Memory B cell (primary cell): Measurements from ENCODE around the gene NRDE2.
"Not testable (repeated sequence)": the region's sequence is repeated elsewhere in the genome, so short reads cannot be mapped to it uniquely, and the experiment has no call there.

Experiments
- ATAC-seq: fragments of 150-1000 bp; cut with Tn5 transposase; 2 replicates; pipeline ENCODE4 v1.10.0; 2021; ENCODE audit warnings: low read depth, mild to moderate bottlenecking, moderate library complexity
- DNase-seq, 2 donors: peaks; one replicate each; pipeline ENCODE4 v3.0.0; 2022; ENCODE audit warnings: low spot score in 2 of 2
- H3K27ac Mint-ChIP-seq: one replicate; pipeline ENCODE4 v1.8.0; 2022; ENCODE audit warnings: mild to moderate bottlenecking, moderate library complexity, mixed read lengths
- H3K27me3 Mint-ChIP-seq: one replicate; pipeline ENCODE4 v1.8.0; 2022; ENCODE audit warnings: mixed read lengths
- H3K36me3 Mint-ChIP-seq: one replicate; pipeline ENCODE4 v1.8.0; 2022; ENCODE audit warnings: mild to moderate bottlenecking, mixed read lengths
- H3K4me1 Mint-ChIP-seq: one replicate; pipeline ENCODE4 v1.8.0; 2022; ENCODE audit warnings: mixed read lengths
- H3K4me3 Mint-ChIP-seq: one replicate; pipeline ENCODE4 v1.8.0; 2022; ENCODE audit warnings: mild to moderate bottlenecking, moderate library complexity, mixed read lengths
- H3K9me3 Mint-ChIP-seq: one replicate; pipeline ENCODE4 v1.8.0; 2022; ENCODE audit warnings: mixed read lengths

Gene NRDE2

DNA sequence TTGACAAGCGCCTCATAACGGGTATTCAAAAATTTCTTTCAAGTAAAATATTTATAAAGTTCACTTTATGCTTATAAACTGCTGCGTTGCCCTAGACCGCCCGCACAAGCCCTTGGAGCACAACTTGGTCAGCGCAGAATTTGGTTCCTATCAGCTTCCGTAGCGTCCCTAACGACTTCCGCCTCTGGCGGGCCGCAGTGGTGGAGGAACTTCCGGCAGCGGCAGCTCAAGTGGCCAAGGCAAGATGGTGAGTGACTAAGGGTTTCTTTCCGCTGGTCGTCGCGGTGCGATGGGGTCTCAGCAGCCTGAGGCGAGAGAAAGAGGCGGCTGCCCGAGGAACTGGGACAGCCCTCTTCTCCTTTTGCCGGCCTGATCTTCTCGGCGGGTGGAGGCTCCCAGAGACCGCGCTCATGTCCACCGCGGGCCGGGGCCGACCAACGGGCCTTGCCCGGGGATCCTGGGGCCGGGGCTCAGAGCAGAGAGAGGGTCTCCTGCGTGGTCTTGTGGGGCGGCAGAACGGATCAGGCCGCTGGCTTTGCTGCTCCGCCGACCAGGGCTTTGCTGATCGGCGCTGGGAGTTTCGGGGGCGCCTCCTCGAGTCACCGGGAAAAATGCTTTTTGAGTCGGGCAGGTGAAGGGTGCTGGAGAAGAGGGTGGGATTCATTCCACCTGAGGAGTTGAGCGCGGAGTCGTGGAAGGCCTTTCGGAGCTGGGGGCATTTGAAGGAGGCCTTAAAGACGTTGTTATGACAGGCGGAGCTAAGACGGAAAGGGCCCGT, 75.2 kb downstream of the NRDE2 start, which contains the start of gene PSMC1:
Gene PSMC1 (plus strand): TSS at position 200 of the 778 bp plus-strand sequence. CDS start 45 bp downstream, at position 245.
- H3K27ac Mint-ChIP-seq = peak within 1 kb of the TSS; percentile 96
- peaks cover 2% of the 10 kb centered on the region for H3K27me3 Mint-ChIP-seq
- ATAC-seq (peak; percentile 96), DNase-seq (peak; percentile 70 to 71)
- H3K4me1 Mint-ChIP-seq = peaks cover 34% of the 10 kb centered on the region
- peaks cover 8% of the 10 kb centered on the region for H3K9me3 Mint-ChIP-seq
- peak within 1 kb of the TSS; percentile 94 for H3K4me3 Mint-ChIP-seq
- H3K36me3 Mint-ChIP-seq = peaks cover 14% of the 10 kb centered on the region

DNA sequence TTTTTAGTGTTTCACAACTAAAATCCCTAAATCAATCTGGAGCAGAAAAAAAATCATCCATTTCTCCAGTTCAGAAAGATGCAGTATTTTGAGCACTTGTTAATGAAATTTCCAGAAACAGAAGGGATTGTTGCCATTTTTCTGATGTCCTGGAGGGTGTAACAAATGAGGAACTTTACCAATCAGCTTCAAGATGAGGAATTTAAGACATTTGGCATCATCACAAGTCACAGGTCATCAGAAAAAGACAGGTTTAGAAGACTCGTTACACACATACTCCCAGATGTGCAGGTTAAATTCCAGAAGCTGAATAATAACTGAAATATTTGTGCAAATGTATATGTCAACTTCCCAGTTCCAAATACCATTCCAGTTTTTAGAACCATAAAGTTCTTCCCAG, 75.9 kb downstream of the NRDE2 start:
- Mint-ChIP-seq H3K4me3 (peak overlapping the region; percentile 71), H3K27me3 (peaks cover 2% of the 10 kb centered on the region), H3K9me3 (peaks cover 7% of the 10 kb centered on the region), H3K27ac (peak overlapping the region; percentile 96), H3K4me1 (peaks cover 34% of the 10 kb centered on the region), H3K36me3 (peaks cover 8% of the 10 kb centered on the region)
- ATAC-seq = no peak
- DNase-seq = no peak

DNA sequence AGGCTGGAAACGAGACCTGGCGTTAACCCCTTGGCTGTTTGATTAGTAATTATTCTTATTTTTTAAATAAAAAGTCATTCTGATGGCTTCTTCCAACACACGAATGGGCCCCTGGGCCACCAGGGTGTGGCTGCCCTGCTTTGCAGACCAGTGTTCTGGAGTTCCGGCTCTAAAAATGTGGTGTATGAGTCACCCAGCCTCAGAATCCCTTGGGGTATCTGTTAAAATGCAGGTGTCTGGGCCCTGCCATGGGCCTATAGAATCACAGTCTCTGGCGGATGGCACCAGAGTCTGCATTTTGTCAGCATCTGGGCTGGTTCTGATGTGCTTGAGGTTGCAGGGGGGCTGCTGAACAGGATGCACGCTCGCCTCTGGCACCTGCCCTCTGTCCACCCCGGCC, 77.9 kb downstream of the NRDE2 start:
- DNase-seq (no peak), ATAC-seq (no peak)
- Mint-ChIP-seq H3K36me3 (peaks cover 9% of the 10 kb centered on the region), H3K4me1 (peaks cover 34% of the 10 kb centered on the region), H3K4me3 (no peak overlapping the region), H3K27me3 (peaks cover 4% of the 10 kb centered on the region), H3K27ac (no peak overlapping the region), H3K9me3 (peaks cover 9% of the 10 kb centered on the region)

DNA sequence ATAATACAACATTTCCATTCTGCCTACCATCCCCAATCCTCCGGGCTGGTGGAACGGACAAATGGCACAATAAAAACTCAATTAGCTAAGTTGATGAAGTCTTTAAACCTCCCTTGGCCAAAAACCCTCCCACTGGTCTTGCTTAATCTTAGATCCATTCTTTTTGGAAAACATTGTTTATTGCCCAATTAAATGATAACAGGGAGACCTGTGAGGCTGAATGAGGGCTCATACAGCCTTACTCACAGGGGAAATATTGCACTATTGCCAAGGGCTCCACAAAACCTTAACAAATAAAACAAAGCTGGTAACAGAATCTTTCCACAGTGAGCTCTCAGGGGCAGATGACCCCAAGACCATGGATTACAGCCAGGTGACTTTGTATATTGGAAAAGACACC, 83.1 kb downstream of the NRDE2 start:
- ATAC-seq (no peak), DNase-seq (no peak)
- peaks cover 4% of the 10 kb centered on the region for H3K27me3 Mint-ChIP-seq
- no peak overlapping the region for H3K4me3 Mint-ChIP-seq
- no peaks in the 10 kb centered on the region for H3K4me1 Mint-ChIP-seq
- H3K27ac Mint-ChIP-seq = no peak overlapping the region
- H3K36me3 Mint-ChIP-seq = peaks cover 2% of the 10 kb centered on the region
- peaks cover 4% of the 10 kb centered on the region for H3K9me3 Mint-ChIP-seq

DNA sequence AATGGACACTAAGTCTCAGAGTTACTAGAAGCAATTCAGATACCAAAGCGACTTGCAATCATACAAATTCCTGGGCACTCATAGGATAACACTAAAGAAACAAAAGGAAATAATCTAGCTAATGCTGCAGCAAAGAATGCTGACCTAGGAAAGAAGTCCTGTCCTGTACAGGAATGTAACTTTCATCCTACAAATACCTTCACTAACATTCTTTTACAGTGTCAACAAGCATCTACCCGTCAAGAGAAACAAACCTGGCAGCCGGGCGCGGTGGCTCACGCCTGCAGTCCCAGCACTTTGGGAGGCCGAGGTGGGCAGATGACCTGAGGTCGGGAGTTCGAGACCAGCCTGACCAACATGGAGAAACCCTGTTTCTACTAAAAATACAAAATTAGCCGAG, 84.3 kb downstream of the NRDE2 start:
- not testable (repeated sequence) for H3K27ac Mint-ChIP-seq, H3K4me1 Mint-ChIP-seq, ATAC-seq, H3K27me3 Mint-ChIP-seq, H3K9me3 Mint-ChIP-seq, H3K4me3 Mint-ChIP-seq, DNase-seq, H3K36me3 Mint-ChIP-seq

DNA sequence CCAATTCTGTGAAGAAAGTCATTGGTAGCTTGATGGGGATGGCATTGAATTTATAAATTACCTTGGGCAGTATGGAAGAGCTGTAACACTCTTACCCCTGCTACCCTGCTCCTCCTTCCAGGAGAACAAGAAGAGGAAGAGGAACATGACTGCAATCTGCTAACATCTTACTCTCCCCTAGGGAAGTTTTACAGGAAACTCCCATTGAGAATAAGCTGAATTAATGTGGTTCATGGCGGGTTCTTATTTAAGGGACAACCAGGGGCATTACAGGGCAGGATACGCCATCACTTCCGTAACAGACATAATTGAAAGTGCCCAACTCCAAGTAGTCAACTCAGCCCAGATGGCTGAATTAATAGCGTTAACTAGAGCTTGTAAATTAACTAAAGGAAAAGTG, 84.8 kb downstream of the NRDE2 start:
- H3K36me3 Mint-ChIP-seq = peaks cover 3% of the 10 kb centered on the region

DNA sequence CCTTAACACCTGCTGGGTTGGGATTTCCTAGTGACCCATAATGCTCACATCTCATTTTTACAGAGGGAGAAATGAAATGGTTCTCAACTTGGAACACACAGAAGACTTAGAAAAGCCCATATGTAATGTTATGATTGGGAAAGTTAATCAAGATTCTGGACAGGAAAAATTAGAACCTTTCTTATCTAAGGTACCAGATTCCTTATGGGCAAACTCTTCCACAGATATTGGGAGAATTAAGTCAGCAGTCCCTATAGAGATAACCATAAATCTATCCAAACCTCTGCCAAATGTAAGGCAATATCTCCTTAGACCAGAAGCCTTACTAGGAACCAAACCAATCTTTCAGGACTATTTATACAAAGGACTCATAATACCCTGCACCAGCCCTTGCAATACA, 89.3 kb downstream of the NRDE2 start:
- Mint-ChIP-seq H3K4me3 (no peak overlapping the region), H3K4me1 (no peaks in the 10 kb centered on the region), H3K27ac (no peak overlapping the region), H3K36me3 (peaks cover 6% of the 10 kb centered on the region), H3K9me3 (peaks cover 15% of the 10 kb centered on the region), H3K27me3 (no peaks in the 10 kb centered on the region)
- no peak for DNase-seq
- no peak for ATAC-seq

More for the DNA sequence above, 84.8 kb downstream of the NRDE2 start:
- H3K4me1 Mint-ChIP-seq = no peaks in the 10 kb centered on the region
- no peak overlapping the region for H3K4me3 Mint-ChIP-seq
- H3K27me3 Mint-ChIP-seq = peaks cover 4% of the 10 kb centered on the region
- no peak for DNase-seq
- no peak overlapping the region for H3K27ac Mint-ChIP-seq
- ATAC-seq = no peak
- peaks cover 4% of the 10 kb centered on the region for H3K9me3 Mint-ChIP-seq

DNA sequence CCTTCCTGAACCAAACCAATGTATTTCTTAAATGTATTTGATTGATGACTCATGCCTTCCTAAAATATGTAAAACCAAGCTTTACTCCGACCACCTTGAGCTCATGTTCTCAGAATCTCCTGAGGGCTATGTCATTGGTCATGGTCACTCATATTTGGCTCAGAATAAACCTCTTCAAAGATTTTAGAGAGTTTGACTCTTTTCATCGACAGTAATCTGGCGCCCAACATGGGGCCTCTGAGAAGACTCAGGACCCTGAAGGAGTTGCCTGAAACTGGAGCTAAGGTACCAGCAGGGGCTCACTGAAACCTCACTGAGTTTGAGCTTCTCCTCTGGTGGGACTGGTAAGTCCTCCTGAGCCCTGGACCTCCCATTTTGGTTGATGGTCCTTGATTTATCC, 92.6 kb downstream of the NRDE2 start:
- Mint-ChIP-seq H3K4me1 (no peaks in the 10 kb centered on the region), H3K27ac (no peak overlapping the region), H3K9me3 (peaks cover 25% of the 10 kb centered on the region), H3K36me3 (peaks cover 19% of the 10 kb centered on the region), H3K27me3 (peaks cover 7% of the 10 kb centered on the region), H3K4me3 (no peak overlapping the region)
- DNase-seq (no peak), ATAC-seq (no peak)

DNA sequence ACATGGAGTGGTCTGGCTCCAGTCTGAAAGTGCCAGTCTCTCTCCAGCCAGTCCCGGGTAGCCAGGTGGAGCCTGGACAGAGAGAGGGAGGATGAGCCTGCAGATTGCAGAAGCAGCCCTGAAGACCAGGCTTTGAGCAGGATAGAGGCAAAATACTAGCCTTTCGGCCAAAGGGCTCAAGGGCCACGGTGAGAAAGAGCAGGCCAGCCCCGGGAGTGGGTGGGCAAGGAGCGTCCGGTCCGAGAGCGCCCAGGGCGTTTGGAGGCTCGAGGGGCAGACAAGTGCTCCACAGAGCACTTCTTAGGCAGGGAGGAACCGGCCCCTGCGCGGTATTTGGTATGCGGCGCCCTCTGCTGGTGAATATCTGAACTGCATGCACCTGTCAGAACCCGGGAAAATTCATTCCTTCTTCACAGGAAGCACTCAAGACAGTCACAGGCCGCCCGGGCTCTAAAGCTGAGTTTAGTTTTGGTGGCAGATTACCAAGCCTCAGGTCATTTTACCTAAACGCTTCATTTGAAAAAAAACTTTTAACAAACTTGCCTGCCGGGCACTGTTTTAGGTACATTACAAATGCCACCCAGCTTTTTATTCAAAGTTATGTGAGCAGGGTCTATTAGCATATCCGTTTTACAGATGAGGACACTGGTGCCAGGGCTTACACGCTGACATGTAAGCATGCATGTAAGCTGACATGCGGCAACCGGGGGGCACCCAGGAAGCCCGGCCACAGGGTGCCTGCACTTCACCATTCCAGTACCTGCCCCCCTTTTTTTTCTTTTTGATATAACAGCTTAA, 96.4 kb downstream of the NRDE2 start:
- ATAC-seq = peak; percentile 41
- peak overlapping the region; percentile 43 for H3K4me3 Mint-ChIP-seq
- no peak overlapping the region for H3K27ac Mint-ChIP-seq

DNA sequence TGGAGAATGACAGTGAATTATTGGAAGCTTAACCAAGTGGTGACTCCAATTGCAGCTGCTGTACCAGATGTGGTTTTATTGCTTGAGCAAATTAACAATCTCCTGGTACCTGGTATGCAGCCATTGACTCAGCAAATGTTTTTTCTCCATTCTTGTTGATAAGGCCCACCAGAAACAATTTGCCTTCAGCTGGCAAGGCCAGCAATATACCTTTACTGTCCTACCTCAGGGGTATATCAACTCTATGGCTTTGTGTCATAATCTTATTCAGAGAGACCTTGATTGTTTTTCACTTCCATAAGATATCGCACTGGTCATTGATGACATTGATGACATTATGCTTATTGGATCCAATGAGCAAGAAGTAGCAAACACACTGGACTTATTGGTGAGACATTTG, 101.8 kb downstream of the NRDE2 start:
- not testable (repeated sequence) for DNase-seq, H3K4me1 Mint-ChIP-seq, H3K4me3 Mint-ChIP-seq, H3K9me3 Mint-ChIP-seq, H3K36me3 Mint-ChIP-seq, ATAC-seq, H3K27ac Mint-ChIP-seq
- peaks cover 13% of the 10 kb centered on the region for H3K27me3 Mint-ChIP-seq

More for the DNA sequence above, 96.4 kb downstream of the NRDE2 start:
- H3K4me1 Mint-ChIP-seq = no peaks in the 10 kb centered on the region
- peaks cover 23% of the 10 kb centered on the region for H3K9me3 Mint-ChIP-seq
- peaks cover 17% of the 10 kb centered on the region for H3K27me3 Mint-ChIP-seq
- peak; percentile 23 to 26 for DNase-seq
- peaks cover 17% of the 10 kb centered on the region for H3K36me3 Mint-ChIP-seq

DNA sequence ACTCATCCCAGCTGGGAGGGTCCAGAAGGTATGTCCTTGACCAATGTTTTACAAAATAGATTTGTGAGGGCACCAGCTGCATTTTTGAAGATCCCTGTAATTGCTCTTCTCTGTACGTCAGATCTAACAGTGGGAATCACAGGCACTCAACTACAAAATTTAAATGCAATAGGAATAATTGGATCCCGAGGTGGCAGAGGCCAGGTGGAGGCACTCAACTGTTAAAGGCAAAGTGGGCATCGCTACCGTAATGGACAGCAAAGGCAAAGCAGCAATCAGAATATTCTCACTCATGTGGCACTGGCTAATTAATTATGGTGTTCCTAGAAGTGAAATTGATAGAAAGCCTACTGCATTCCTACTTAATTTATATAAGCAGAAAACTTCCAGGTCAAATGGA, 103.3 kb downstream of the NRDE2 start:
- no peak for ATAC-seq
- Mint-ChIP-seq H3K27ac (no peak overlapping the region), H3K4me1 (no peaks in the 10 kb centered on the region), H3K27me3 (peaks cover 15% of the 10 kb centered on the region), H3K36me3 (no peaks in the 10 kb centered on the region), H3K9me3 (peaks cover 5% of the 10 kb centered on the region), H3K4me3 (no peak overlapping the region)
- no peak for DNase-seq
